ENCODE results near the gene ZNF768.
A peak's percentile ranks its signal among the peaks of the same experiment; 100 is the strongest.

- TF ChIP-seq ZNF280B (CRISPR knock-in tag; IDR thresholded peaks at IDR 0.05; ENCODE audit: borderline replicate concordance) (peak; percentile 84; the same call in 1 of the 2 replicates), ZBTB44 (CRISPR knock-in tag; IDR thresholded peaks at IDR 0.05) (no peak), ZKSCAN5 (CRISPR knock-in tag; IDR thresholded peaks at IDR 0.05) (peak; percentile 13; the same call in 1 of the 2 replicates), PBX3 (CRISPR knock-in tag; IDR thresholded peaks at IDR 0.05; ENCODE audit: borderline replicate concordance) (no peak), NFYB (CRISPR knock-in tag; IDR thresholded peaks at IDR 0.05) (no peak), SOX13 (IDR thresholded peaks at IDR 0.05) (no peak), SOX13 (CRISPR knock-in tag; conservative IDR thresholded peaks at IDR 0.05 in 1 of 2, IDR thresholded peaks at IDR 0.05 in 1 of 2) (no peak; a peak in 1 of 4 replicates), TAF1 (CRISPR knock-in tag; IDR thresholded peaks at IDR 0.05) (no peak), HHEX (CRISPR knock-in tag; IDR thresholded peaks at IDR 0.05) (no peak), POLR2A (IDR thresholded peaks at IDR 0.05; ENCODE audit: insufficient read depth in 1 of 2, low read depth in 2 of 2, low read length in 2 of 2) (peak in 1 of 2 experiments; percentile 40; a peak in 1 of 4 replicates), ZNF121 (CRISPR knock-in tag; IDR thresholded peaks at IDR 0.05) (no peak), EZH2 (conservative IDR thresholded peaks at IDR 0.05; ENCODE audit: low read depth, low read length) (no peak), SP1 (IDR thresholded peaks at IDR 0.05) (no peak), SP1 (CRISPR knock-in tag; IDR thresholded peaks at IDR 0.05) (no peak)
Observed at GRCh38 chr16:30521873-30522641, 4.3 kb downstream of the ZNF768 start.

Data from HepG2 (cell line).